ENCODE measurements around the gene N4BP2L1. TPM values are rescaled to one million over a fixed set of nuclear protein-coding genes. Genes with fewer than 3 reads are reported as not detected.

N4BP2L1 gene
- total RNA-seq, 2 experiments from 2014 or later = 7.9 to 14.6 TPM

DNA sequence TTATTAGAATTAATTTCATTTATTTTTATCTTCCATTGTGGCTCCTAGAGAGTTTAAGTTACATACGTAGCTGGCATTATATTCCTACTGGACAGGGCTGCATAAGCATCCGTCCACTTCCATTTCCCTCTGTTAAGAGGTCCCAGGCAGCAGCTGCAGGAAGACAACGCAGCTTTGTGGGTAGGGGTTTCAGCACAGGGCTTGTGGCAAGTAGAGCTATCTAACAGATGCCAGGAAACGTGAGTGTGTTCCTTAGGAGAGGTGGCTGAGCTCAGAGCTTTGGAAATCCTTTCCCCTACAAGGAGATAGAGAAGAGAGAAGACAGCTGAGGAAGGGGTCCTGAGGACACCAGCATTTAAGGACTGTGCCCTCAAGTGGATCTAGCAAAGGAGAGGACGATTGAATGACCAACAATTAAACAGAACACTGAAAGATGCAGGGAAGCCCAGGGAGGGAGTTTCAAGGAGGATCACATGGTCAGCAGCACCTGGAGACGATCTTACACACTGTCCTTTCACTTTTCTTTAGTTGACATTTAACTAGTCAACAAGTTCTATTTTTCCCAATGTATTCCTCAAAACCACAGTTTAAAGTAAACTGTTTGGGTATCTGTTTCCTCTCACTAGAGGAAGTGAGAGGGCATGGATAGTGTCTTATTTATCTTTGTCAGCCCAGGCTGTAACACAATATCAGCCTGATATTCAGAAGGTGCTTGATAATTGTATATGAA lies 2.3 kb upstream of the N4BP2L1 start:
- Histone ChIP-seq H3K9me2 (ENCODE audit: insufficient read depth, low read length) (no peaks in the 10 kb centered on the region), H3K27ac (ENCODE audit: low read depth, low read length, poor library complexity, severe bottlenecking) (no peak overlapping the region), H4K20me1 (ENCODE audit: insufficient read depth, low read length) (no peaks in the 10 kb centered on the region), H3K4me3 (ENCODE audit: low read depth, low read length, poor library complexity, severe bottlenecking) (no peak overlapping the region), H2AFZ (ENCODE audit: low read length) (peak overlapping the region; percentile 7; the same call in 1 of the 2 replicates), H3K36me3 (ENCODE audit: insufficient read depth, low read length) (no peaks in the 10 kb centered on the region), H3K4me1 (ENCODE audit: insufficient read depth, low read length, poor library complexity, severe bottlenecking) (peaks cover 25% of the 10 kb centered on the region), H3K79me2 (ENCODE audit: insufficient read depth, low read depth, low read length) (peaks cover 6% of the 10 kb centered on the region; the same call in 1 of the 2 replicates), H3K9me3 (ENCODE audit: low read length) (no peaks in the 10 kb centered on the region), H3K4me2 (ENCODE audit: low read length) (no peak overlapping the region)
- TF ChIP-seq, protein P1, sequence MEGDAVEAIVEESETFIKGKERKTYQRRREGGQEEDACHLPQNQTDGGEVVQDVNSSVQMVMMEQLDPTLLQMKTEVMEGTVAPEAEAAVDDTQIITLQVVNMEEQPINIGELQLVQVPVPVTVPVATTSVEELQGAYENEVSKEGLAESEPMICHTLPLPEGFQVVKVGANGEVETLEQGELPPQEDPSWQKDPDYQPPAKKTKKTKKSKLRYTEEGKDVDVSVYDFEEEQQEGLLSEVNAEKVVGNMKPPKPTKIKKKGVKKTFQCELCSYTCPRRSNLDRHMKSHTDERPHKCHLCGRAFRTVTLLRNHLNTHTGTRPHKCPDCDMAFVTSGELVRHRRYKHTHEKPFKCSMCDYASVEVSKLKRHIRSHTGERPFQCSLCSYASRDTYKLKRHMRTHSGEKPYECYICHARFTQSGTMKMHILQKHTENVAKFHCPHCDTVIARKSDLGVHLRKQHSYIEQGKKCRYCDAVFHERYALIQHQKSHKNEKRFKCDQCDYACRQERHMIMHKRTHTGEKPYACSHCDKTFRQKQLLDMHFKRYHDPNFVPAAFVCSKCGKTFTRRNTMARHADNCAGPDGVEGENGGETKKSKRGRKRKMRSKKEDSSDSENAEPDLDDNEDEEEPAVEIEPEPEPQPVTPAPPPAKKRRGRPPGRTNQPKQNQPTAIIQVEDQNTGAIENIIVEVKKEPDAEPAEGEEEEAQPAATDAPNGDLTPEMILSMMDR (conservative IDR thresholded peaks at IDR 0.05; ENCODE audit: low read length) = no peak
- TF ChIP-seq EZH2phosphoT487 (IDR thresholded peaks at IDR 0.05; ENCODE audit: borderline replicate concordance, low read depth, low read length) = no peak
- no peak for DNase-seq (ENCODE audit: low spot score)
- no TSS peak for BruUV-seq (replicated peaks)
- intact Hi-C loops (cut with micrococcal nuclease; ENCODE audit: unreplicated experiment) = no loop called here
- ChIA-PET CTCF (ENCODE audit: unreplicated experiment) (no interaction called here), POLR2A (interaction anchor here (1.0 kb wide), 1 partner anchor 1731 kb away, joined by 4 read pairs; no protein-coding TSS in a partner anchor)

DNA sequence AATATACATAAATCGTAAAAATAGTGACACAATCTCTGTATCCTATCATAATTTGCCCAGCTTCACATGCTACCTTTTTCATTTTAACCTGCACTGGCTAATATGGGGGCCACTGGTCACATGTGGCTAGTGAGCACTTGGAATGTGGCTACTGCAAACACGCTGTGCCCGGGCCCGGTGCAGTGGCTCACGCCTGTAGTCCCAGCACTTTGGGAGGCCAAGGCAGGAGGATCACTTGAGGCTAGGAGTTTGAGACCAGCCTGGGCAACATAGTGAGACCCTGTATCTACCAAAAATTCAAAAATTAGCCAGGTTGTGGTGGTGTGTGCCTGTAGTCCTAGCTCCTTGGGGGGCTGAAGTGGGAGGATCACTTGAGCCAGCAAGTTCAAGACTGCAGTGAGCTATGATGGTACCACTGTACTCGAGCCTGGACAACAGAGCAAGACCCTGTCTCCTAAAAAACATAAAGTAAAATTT lies 1.5 kb upstream of the N4BP2L1 start:
- intact Hi-C loops (cut with micrococcal nuclease; ENCODE audit: unreplicated experiment) = loop anchor here (2.0 to 10.0 kb wide), 3 partner anchors 385 to 1113 kb away; no protein-coding TSS in a partner anchor
- TF ChIP-seq EZH2phosphoT487 (IDR thresholded peaks at IDR 0.05; ENCODE audit: borderline replicate concordance, low read depth, low read length) = no peak
- TF ChIP-seq, protein P1 (conservative IDR thresholded peaks at IDR 0.05; ENCODE audit: low read length) = no peak
- no peak overlapping the region for H3K4me3 ChIP-seq (ENCODE audit: low read depth, low read length, poor library complexity, severe bottlenecking)
- ChIA-PET POLR2A (interaction anchor here (0.5 to 1.3 kb wide), 3 partner anchors 9 to 1732 kb away, joined by 3 to 4 read pairs (median 3); no protein-coding TSS in a partner anchor), CTCF (ENCODE audit: unreplicated experiment) (no interaction called here)
- no peak overlapping the region for H3K4me2 ChIP-seq (ENCODE audit: low read length)
- H2AFZ ChIP-seq (ENCODE audit: low read length) = no peak overlapping the region
- H3K36me3 ChIP-seq (ENCODE audit: insufficient read depth, low read length) = no peaks in the 10 kb centered on the region
- no peaks in the 10 kb centered on the region for H3K9me3 ChIP-seq (ENCODE audit: low read length)
- no peaks in the 10 kb centered on the region for H3K9me2 ChIP-seq (ENCODE audit: insufficient read depth, low read length)
- no peaks in the 10 kb centered on the region for H4K20me1 ChIP-seq (ENCODE audit: insufficient read depth, low read length)
- no TSS peak for BruUV-seq (replicated peaks)
- H3K79me2 ChIP-seq (ENCODE audit: insufficient read depth, low read depth, low read length) = peaks cover 13% of the 10 kb centered on the region; the same call in 1 of the 2 replicates
- no peak overlapping the region for H3K27ac ChIP-seq (ENCODE audit: low read depth, low read length, poor library complexity, severe bottlenecking)
- no peak for DNase-seq (ENCODE audit: low spot score)
- H3K4me1 ChIP-seq (ENCODE audit: insufficient read depth, low read length, poor library complexity, severe bottlenecking) = peaks cover 25% of the 10 kb centered on the region

All from OCI-LY7 (cell line).